ENCODE measurements around the gene OXCT1. TPM values are rescaled to one million over a fixed set of nuclear protein-coding genes. Genes with fewer than 3 reads are reported as not detected.
"Not testable (repeated sequence)": the region's sequence is repeated elsewhere in the genome, so short reads cannot be mapped to it uniquely, and the experiment has no call there.

OXCT1 gene
- total RNA-seq, 2 donors from 2014 or later = 44.0 to 44.2 TPM

DNA sequence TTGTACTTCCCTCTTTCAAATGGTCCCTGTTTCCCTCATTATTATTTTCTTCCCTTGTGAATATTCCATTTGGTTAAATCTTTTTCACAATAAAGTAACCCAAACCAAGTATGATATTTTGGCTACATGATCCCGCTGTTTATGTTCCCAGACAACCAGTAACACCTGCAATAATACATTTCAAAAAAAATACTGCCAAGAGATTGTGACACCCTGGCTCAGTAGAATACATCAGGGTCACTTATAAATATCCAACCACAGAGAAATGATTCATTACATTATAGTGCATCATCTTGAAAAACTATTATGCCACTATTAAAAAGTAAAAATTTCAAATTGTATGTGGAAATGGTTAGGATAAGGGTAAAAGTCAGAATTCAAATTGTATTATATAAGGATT, 7.2 kb upstream of the OXCT1 start:
- intact Hi-C loops (cut with DNase I) = loop anchor here (5.0 to 10.0 kb wide), 2 partner anchors 47 to 145 kb away; partner anchors contain the start of gene FBXO4 (in 1 of the 2)
- DNase-seq (ENCODE audit: low spot score) = no peak

- intact Hi-C loops (cut with DNase I) = loop anchor here (5.0 to 10.0 kb wide), 2 partner anchors 48 to 146 kb away; partner anchors contain the start of gene FBXO4 (in 1 of the 2)
- DNase-seq (ENCODE audit: low spot score) = no peak
Measured at GRCh38 chr5:41876678-41877077, 6.5 kb upstream of the OXCT1 start.

DNA sequence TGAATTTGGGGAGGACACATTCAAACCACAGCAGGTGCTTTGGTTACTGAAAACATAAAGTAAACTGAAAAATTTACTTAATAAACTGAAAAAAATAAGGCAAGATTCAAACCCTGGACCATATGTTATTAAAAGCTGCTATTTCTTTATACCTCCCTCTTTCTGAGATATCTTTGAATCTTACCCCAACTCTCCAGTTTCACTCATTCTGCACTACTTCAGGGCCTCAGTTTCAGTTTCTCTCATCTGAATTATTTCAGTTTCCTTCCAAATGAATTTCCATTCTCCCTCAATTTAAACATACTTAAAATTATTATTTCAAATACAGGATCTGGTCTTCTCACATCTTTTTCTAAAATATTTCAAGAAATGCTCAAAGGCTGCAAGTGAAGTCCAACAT, 4.9 kb upstream of the OXCT1 start:
- intact Hi-C loops (cut with DNase I) = loop anchor here (5.0 to 10.0 kb wide), 2 partner anchors 50 to 147 kb away; partner anchors contain the start of gene FBXO4 (in 1 of the 2)
- no peak for DNase-seq (ENCODE audit: low spot score)

GRCh38 chr5:41874512-41875060, 4.4 kb upstream of the OXCT1 start:
- intact Hi-C loops (cut with DNase I) = loop anchor here (5.0 to 10.0 kb wide), 3 partner anchors 50 to 1163 kb away; partner anchors contain the start of gene FBXO4 (in 1 of the 2)
- DNase-seq (ENCODE audit: low spot score) = no peak

- no peak for DNase-seq (ENCODE audit: low spot score)
- intact Hi-C loops (cut with DNase I) = loop anchor here (5.0 to 10.0 kb wide), 2 partner anchors 53 to 1165 kb away; partner anchors contain the start of gene FBXO4 (in 1 of the 2)
Measured at GRCh38 chr5:41871852-41872251, 1.6 kb upstream of the OXCT1 start.

DNA sequence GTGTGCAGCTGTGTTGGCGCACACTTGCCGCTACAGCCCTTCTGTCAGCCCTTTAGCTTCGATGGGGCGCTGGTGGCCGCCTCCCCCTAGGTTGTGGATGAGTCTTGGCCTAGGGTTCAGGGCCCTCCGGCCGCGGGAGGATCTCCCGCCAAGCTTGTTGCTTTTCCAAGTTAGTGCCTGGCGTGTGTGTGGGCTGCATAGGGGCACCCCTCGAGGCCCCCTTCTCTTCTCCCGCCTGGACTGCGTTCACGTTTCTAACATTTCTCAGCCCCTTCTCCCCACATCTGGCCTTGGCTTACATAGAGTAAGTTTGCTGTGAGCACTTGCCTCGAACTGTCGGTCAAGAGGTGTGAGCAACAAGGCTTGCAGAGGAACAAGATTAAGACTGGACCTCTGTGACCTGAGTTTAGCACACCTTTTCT, 413 bp upstream of the OXCT1 start:
- intact Hi-C loops (cut with DNase I) = loop anchor here (5.0 to 10.0 kb wide), 2 partner anchors 54 to 1167 kb away; partner anchors contain the start of gene FBXO4 (in 1 of the 2)
- no peak for DNase-seq (ENCODE audit: low spot score)

DNA sequence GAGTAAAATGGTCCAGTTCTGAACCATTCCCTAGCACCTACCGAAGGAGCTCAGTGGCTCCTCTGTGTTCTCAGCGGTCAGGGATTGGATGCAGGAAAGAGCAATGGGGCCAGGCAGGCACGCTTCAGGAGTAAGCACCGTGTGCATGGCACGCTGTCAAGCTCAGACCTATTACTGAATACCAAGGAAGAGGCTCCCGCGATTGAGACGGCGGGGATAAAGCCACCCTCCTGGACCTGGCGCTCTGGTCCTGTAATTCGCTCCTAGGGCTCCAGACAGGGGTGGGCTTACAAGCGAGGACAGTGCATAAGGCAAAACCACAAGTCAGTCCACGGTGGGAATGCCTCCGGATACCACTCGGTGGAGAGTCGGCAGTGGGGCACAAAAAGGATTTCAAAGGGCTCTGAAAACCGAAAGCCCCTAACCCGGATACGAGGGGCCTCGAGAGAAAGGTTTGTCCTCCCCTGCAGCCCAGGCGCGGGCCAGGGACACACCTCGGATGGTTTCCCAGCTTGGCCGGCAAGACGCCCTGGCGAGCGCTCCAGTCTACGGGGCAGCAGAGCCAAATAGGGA, 988 bp downstream of the OXCT1 start:
- DNase-seq (ENCODE audit: low spot score) = peak; percentile 83
- intact Hi-C loops (cut with DNase I) = loop anchor here in 1 of 2 donors (10.0 kb wide), 1 partner anchor 46 kb away; no protein-coding TSS in a partner anchor

DNA sequence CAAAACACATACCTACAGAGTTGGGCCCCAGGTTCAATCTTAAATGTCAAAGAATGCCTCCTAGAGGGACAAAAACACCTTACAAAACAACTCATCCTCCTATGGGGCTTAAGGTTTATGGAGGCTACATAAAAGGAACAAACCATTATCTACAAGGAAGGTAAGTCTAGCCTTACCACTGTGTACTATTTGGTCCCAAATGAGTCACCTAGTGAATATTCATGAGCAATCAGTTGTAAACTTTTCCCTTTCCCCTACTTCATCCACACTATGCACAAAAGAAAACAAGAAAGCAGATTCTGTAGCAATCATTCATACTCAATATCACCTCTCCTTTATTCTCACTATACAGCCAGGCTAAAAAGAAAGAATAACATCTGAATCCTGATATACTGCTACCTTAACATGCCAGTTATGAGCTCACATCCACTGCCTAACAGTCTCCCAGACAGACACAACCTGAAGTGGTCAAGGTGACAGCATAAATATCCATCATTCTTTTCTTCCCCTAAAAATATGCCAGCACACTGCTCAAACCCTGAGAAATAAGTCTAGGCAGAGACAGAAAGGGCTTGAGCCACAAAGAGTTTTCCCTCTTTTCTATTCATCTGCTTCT, 6.2 kb downstream of the OXCT1 start:
- no peak for DNase-seq (ENCODE audit: low spot score)
- intact Hi-C loops (cut with DNase I) = loop anchor here in 1 of 2 donors (10.0 kb wide), 1 partner anchor 51 kb away; no protein-coding TSS in a partner anchor

GRCh38 chr5:41858890-41859289, 11.3 kb downstream of the OXCT1 start:
- intact Hi-C loops (cut with DNase I) = loop anchor here in 1 of 2 donors (10.0 kb wide), 1 partner anchor 46 kb away; the partner anchor contains the start of gene RIMOC1
- DNase-seq (ENCODE audit: low spot score) = no peak

DNA sequence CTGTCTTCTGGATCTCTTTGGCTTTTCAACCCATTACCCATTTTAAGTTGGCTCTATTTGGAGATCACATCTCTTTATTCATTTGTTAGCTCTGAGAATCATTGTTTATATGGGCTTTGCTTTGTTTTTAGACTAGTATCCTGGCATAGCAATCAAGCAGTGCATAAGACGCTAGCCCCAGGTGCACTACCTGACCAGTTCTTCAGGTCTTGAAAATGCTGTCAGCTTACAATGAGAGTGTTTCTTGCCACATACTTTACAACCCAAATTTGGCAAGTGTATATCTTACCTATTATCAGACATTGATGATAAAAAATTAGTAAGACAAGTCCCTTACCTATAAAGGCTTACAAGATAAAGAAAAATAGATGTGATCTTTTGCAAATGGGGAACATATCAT, 12.2 kb downstream of the OXCT1 start:
- DNase-seq (ENCODE audit: low spot score) = no peak
- intact Hi-C loops (cut with DNase I) = loop anchor here in 1 of 2 donors (10.0 kb wide), 1 partner anchor 47 kb away; the partner anchor contains the start of gene RIMOC1

DNA sequence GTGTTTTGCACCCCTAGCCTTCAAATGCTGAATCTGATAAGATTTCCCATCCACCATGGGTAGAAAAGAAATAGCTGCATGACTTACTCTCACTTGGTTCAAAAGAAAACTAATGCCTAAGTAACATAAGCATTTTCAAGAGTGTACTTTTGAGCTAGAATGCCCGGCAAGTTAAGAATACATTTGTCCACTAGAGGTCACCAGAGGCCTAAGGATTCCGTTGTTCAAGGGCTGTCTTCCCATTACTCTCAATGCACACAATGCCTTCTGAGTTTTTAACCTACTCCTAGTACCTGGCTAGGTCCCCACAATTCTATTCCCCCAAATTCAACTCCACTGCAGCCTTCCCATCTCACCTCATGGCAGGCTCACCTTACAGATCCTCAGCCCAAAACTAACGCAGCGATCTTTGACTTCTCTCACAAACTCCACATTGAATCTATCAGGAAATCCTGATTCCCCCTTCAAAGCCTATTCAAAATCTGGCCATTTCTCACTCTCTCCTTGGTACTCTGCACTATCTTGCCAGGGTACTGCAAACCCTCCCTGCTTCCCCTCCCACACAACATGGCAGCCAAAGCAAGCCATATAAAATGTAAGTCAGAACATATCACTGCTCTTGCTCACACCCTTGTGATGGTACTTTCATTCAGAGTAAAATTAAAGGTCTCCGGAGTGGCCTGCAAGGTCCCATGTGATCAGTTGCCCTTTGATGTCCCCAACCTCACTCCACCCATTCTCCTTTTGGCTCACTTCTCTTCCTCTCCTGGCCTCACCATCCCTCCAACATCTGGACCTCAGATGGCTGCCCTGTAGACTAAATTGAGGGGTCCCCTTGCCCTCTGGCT, 13.4 kb downstream of the OXCT1 start:
- no peak for DNase-seq (ENCODE audit: low spot score)
- intact Hi-C loops (cut with DNase I) = loop anchor here in 1 of 2 donors (10.0 kb wide), 1 partner anchor 48 kb away; the partner anchor contains the start of gene RIMOC1

- intact Hi-C loops (cut with DNase I) = loop anchor here in 1 of 2 donors (10.0 kb wide), 1 partner anchor 53 kb away; the partner anchor contains the start of gene RIMOC1
- no peak for DNase-seq (ENCODE audit: low spot score)
Measured at GRCh38 chr5:41852293-41852692, 17.9 kb downstream of the OXCT1 start.

- intact Hi-C loops (cut with DNase I) = loop anchor here in 1 of 2 donors (10.0 kb wide), 1 partner anchor 54 kb away; the partner anchor contains the start of gene RIMOC1
Measured at GRCh38 chr5:41851116-41851515, 19.1 kb downstream of the OXCT1 start.

DNA sequence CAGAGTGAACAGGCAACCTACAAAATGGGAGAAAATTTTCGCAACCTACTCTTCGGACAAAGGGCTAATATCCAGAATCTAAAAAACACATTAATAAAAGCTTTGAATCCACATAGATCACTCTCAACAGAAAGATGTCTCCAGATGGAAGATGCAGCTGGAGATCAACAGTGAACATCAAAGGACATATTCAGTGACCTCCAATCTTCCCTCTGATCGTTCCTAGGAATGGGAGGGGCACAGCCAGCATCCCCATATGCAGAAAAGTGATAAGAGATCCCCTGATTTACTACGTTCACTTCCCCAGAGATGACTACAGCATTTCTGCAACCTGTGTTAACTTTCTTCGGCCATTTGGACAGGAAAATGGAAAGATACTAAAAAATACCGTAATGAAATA, 21.2 kb downstream of the OXCT1 start:
- intact Hi-C loops (cut with DNase I) = no loop called here
- DNase-seq (ENCODE audit: low spot score) = no peak

More at GRCh38 chr5:41851116-41851515, 19.1 kb downstream of the OXCT1 start:
- DNase-seq (ENCODE audit: low spot score) = no peak

DNA sequence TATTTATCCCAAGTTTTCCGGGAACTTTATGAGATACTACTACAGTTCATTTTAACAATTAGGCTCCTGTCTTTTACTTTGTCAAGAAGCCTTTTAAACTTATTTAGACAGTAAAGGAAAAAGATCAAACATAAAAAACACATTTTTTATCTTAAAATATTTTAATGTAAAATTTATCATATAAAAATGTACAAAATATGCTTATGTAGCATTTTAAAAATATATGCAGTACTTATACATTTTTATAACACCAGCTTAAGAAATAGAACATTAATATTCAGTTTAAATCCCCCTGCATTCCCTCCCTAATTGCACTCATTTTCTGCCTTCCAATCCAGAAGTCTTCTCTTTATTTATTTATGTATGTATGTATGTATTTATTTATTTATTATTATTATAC, 24.5 kb downstream of the OXCT1 start:
- intact Hi-C loops (cut with DNase I) = not testable (repeated sequence)

GRCh38 chr5:41844502-41844901, 25.7 kb downstream of the OXCT1 start:
- intact Hi-C loops (cut with DNase I) = no loop called here

More for the DNA sequence above, 24.5 kb downstream of the OXCT1 start:
- DNase-seq (ENCODE audit: low spot score) = not testable (repeated sequence)

GRCh38 chr5:41843456-41844370, 26.5 kb downstream of the OXCT1 start:
- no peak for DNase-seq (ENCODE audit: low spot score)
- intact Hi-C loops (cut with DNase I) = no loop called here

More at GRCh38 chr5:41844502-41844901, 25.7 kb downstream of the OXCT1 start:
- DNase-seq (ENCODE audit: low spot score) = no peak

GRCh38 chr5:41842777-41843176, 27.4 kb downstream of the OXCT1 start:
- DNase-seq (ENCODE audit: low spot score) = no peak
- intact Hi-C loops (cut with DNase I) = no loop called here

All from posterior vena cava (tissue), 2 donors.